SK-N-SH (cell line): Measurements from ENCODE around the gene DAP. TPM values are rescaled to one million over a fixed set of nuclear protein-coding genes. Genes with fewer than 3 reads are reported as not detected.

Experiments
- CTCF ChIA-PET: fragments of 300-600, 350-600 bp; formaldehyde crosslinking; extraction: SDS; loops from one replicate; lab custom pipeline; 2021; lab: Yijun Ruan, JAX
- POLR2A ChIA-PET: fragments of 350-600 bp; sonication (Branson Sonifier 250); formaldehyde crosslinking; extraction: SDS; loops from one replicate; lab custom pipeline; 2020; ENCODE audit warnings: antibody characterized with exemption, inconsistent platforms; lab: Yijun Ruan, JAX
- DNase-seq: peaks from one replicate; pipeline ENCODE4 v3.0.0; 2012
- H2AFZ ChIP-seq: fragments of 200-600 bp; sonication (generic); 2 replicates; pipeline ENCODE4 v1.8.1; 2016; ENCODE audit warnings: antibody characterized with exemption, mild to moderate bottlenecking, low read depth
- H3F3A ChIP-seq: fragments of 200-600 bp; sonication (generic); replicated peaks from 2 replicates; pipeline ENCODE3; 2016; ENCODE audit warnings: antibody characterized with exemption, mild to moderate bottlenecking; ENCODE audit not compliant: insufficient read depth
- H3K27ac ChIP-seq, 2 experiments: fragments of 200-500 bp in 1 of 2; fragments of 200-600 bp in 1 of 2; sonication (Bioruptor generic) in 1 of 2; sonication (generic), shearing (Covaris generic) in 1 of 2; 2 replicates each; pipeline versions ENCODE4 v1.5.1 to v1.6.1; 2014 to 2016; ENCODE audit warnings: low read depth in 2 of 2, inconsistent platforms in 1 of 2, low read length in 1 of 2, mild to moderate bottlenecking in 1 of 2, mixed read lengths in 1 of 2
- H3K27me3 ChIP-seq: fragments of 200-600 bp; sonication (generic), shearing (Covaris generic); 2 replicates; pipeline ENCODE4 v1.6.1; 2016; ENCODE audit warnings: mixed run types; ENCODE audit not compliant: insufficient read depth
- H3K36me3 ChIP-seq, 2 experiments: fragments of 200-500 bp in 1 of 2; fragments of 200-600 bp in 1 of 2; sonication (Bioruptor generic) in 1 of 2; sonication (generic) in 1 of 2; replicated peaks in 1 of 2; 2 replicates each; pipeline versions ENCODE3 to v1.5.1; 2014 to 2016; ENCODE audit warnings: low read length in 1 of 2, mild to moderate bottlenecking in 1 of 2; ENCODE audit not compliant: insufficient read depth in 2 of 2, control insufficient read depth in 1 of 2
- H3K4me1 ChIP-seq, 2 experiments: fragments of 200-500 bp in 1 of 2; fragments of 200-600 bp in 1 of 2; sonication (Bioruptor generic) in 1 of 2; sonication (generic), shearing (Covaris generic) in 1 of 2; 2 replicates each; pipeline versions ENCODE4 v1.5.1 to v1.6.1; 2014 to 2016; ENCODE audit warnings: low read depth in 1 of 2, low read length in 1 of 2, mixed run types in 1 of 2; ENCODE audit not compliant: insufficient read depth in 2 of 2, control insufficient read depth in 1 of 2
- H3K4me2 ChIP-seq: fragments of 200-600 bp; sonication (generic), shearing (Covaris generic); 2 replicates; pipeline ENCODE4 v1.6.1; 2017; ENCODE audit warnings: mixed run types
- H3K4me3 ChIP-seq, 2 experiments: fragments of 200-500 bp in 1 of 2; fragments of 200-600 bp in 1 of 2; sonication (Bioruptor generic) in 1 of 2; sonication (generic), shearing (Covaris generic) in 1 of 2; 2 replicates each; pipeline versions ENCODE4 v1.5.1 to v1.8.1; 2014 to 2016; ENCODE audit warnings: low read depth in 2 of 2, inconsistent platforms in 1 of 2, low read length in 1 of 2, mild to moderate bottlenecking in 1 of 2, mixed read lengths in 1 of 2, moderate library complexity in 1 of 2
- H3K79me2 ChIP-seq: fragments of 200-600 bp; sonication (generic); 2 replicates; pipeline ENCODE4 v1.8.1; 2017; ENCODE audit warnings: mild to moderate bottlenecking; ENCODE audit not compliant: insufficient read depth
- H3K9ac ChIP-seq: fragments of 200-600 bp; sonication (generic); 2 replicates; pipeline ENCODE4 v1.6.1; 2017; ENCODE audit warnings: mixed run types
- H3K9me2 ChIP-seq: fragments of 200-600 bp; sonication (generic); 2 replicates; pipeline ENCODE4 v1.6.1; 2017; ENCODE audit warnings: mixed run types
- H3K9me3 ChIP-seq: fragments of 200-600 bp; sonication (generic); 2 replicates; pipeline ENCODE4 v1.6.1; 2017; ENCODE audit warnings: mixed run types, mild to moderate bottlenecking, moderate library complexity
- H4K20me1 ChIP-seq: fragments of 200-600 bp; sonication (generic); 2 replicates; pipeline ENCODE4 v1.6.1; 2017; ENCODE audit warnings: mild to moderate bottlenecking, mixed run types; ENCODE audit not compliant: insufficient read depth
- CHD2 ChIP-seq: fragments of 150-350 bp; IDR thresholded peaks from 2 replicates; pipeline ENCODE4 v1.6.1; 2018; ENCODE audit warnings: low read length; ENCODE audit not compliant: partially characterized antibody
- CTCF ChIP-seq: fragments of 200-600 bp; sonication (generic); IDR thresholded peaks from 2 replicates; pipeline ENCODE4 v1.6.1; 2017; ENCODE audit warnings: antibody characterized with exemption, mild to moderate bottlenecking, moderate library complexity
- EZH2phosphoT487 ChIP-seq: fragments of 200-600 bp; sonication (generic); IDR thresholded peaks from 2 replicates; pipeline ENCODE4 v1.6.1; 2017; ENCODE audit warnings: low read depth, mixed run types, mild to moderate bottlenecking, antibody characterized with exemption, moderate library complexity, borderline replicate concordance
- FOXM1 ChIP-seq: IDR thresholded peaks from 2 replicates; pipeline ENCODE4 v1.4.0; 2012; ENCODE audit warnings: low read depth, mild to moderate bottlenecking
- GABPA ChIP-seq: IDR thresholded peaks from 2 replicates; pipeline ENCODE4 v1.4.0; 2012; ENCODE audit warnings: low read depth, mild to moderate bottlenecking
- GATA2 ChIP-seq: sonication (generic); formaldehyde crosslinking; IDR thresholded peaks from 2 replicates; pipeline ENCODE4 v1.5.0; 2020; ENCODE audit warnings: mild to moderate bottlenecking, missing genetic modification reagents
- MXI1 ChIP-seq: IDR thresholded peaks from 2 replicates; pipeline ENCODE4 v1.6.1; 2012; ENCODE audit warnings: mild to moderate bottlenecking, low read depth, low read length, improper control_type of control experiment
- NFIC ChIP-seq: IDR thresholded peaks from 2 replicates; pipeline ENCODE4 v1.4.0; 2012; ENCODE audit warnings: borderline replicate concordance
- NRF1 ChIP-seq: IDR thresholded peaks from 2 replicates; pipeline ENCODE4 v1.6.1; 2012; ENCODE audit warnings: low read depth, mild to moderate bottlenecking, low read length
- PBX3 ChIP-seq: IDR thresholded peaks from 2 replicates; pipeline ENCODE4; 2012
- POLR2AphosphoS5 ChIP-seq: IDR thresholded peaks from 2 replicates; pipeline ENCODE4 v1.6.1; 2012; ENCODE audit warnings: low read depth, low read length
- RAD21 ChIP-seq: IDR thresholded peaks from 2 replicates; pipeline ENCODE4 v1.6.1; 2012; ENCODE audit warnings: mild to moderate bottlenecking, low read length
- RFX5 ChIP-seq: IDR thresholded peaks from 2 replicates; pipeline ENCODE4 v1.6.1; 2012; ENCODE audit warnings: mild to moderate bottlenecking, improper control_type of control experiment, low read length
- RXRA ChIP-seq: IDR thresholded peaks from 2 replicates; pipeline ENCODE4 v1.4.0; 2012; ENCODE audit warnings: low read depth, mild to moderate bottlenecking, borderline replicate concordance
- SMC3 ChIP-seq: IDR thresholded peaks from 2 replicates; pipeline ENCODE4 v1.6.1; 2012; ENCODE audit warnings: low read depth, low read length, improper control_type of control experiment
- TAF1 ChIP-seq: IDR thresholded peaks from 2 replicates; pipeline ENCODE4 v1.6.1; 2012; ENCODE audit warnings: low read depth, mild to moderate bottlenecking, low read length, moderate library complexity, borderline replicate concordance
- TCF12 ChIP-seq: IDR thresholded peaks from 2 replicates; pipeline ENCODE4 v1.4.0; 2012
- ZBTB33 ChIP-seq: IDR thresholded peaks from 2 replicates; pipeline ENCODE4 v1.4.0; 2012; ENCODE audit warnings: low read depth, borderline replicate concordance
- WGBS: methylation state at CpG from one replicate; pipeline ENCODE4 v1.1.6; 2017; ENCODE audit warnings: low lambda C conversion rate; 5-methylcytosine and 5-hydroxymethylcytosine counted together
- polyA plus RNA-seq, 3 experiments: library from polyadenylated mRNA; depleted of rRNA; stranded (reverse); fragments of >200 nt; gene quantifications; 2 replicates each; pipeline ENCODE4 v1.2.3, GENCODE V29; 2012

Gene DAP
- polyA plus RNA-seq, 1 of the 3 experiments (the other 2 are of a cell fraction), result 78.2 TPM

- H3K27ac ChIP-seq, result no peak overlapping the region
- no peaks in the 10 kb centered on the region for H3K9me3 ChIP-seq
- DNase-seq, result no peak
- ChIA-PET CTCF (no interaction called here), POLR2A (no interaction called here)
- no peak overlapping the region for H3K9ac ChIP-seq
- H3K4me3 ChIP-seq, result no peak overlapping the region
- TF ChIP-seq NFIC, result no peak
- no peak for TF ChIP-seq SMC3
- TF ChIP-seq RXRA, result no peak
- no peak for TF ChIP-seq POLR2AphosphoS5
- TF ChIP-seq TAF1, result no peak
- TF ChIP-seq GABPA, result no peak
- no peak for TF ChIP-seq PBX3
- TF ChIP-seq RFX5, result no peak
- TF ChIP-seq RAD21, result no peak
- TF ChIP-seq FOXM1, result no peak
- TF ChIP-seq TCF12, result no peak
- TF ChIP-seq CTCF, result no peak
- TF ChIP-seq MXI1, result no peak
- no peak for TF ChIP-seq ZBTB33
- TF ChIP-seq CHD2, result no peak
- no peak for TF ChIP-seq NRF1
- TF ChIP-seq EZH2phosphoT487, result no peak
- TF ChIP-seq GATA2 (CRISPR knock-in tag), result no peak
- H2AFZ ChIP-seq, result no peak overlapping the region
- peaks cover 6% of the 10 kb centered on the region for H3F3A ChIP-seq
- H3K4me2 ChIP-seq, result no peak overlapping the region
- H4K20me1 ChIP-seq, result no peaks in the 10 kb centered on the region
- H3K79me2 ChIP-seq, result no peaks in the 10 kb centered on the region
- H3K9me2 ChIP-seq, result no peaks in the 10 kb centered on the region
- peaks cover 2 to 29% of the 10 kb centered on the region in 2 experiments; a peak in 3 of 4 replicates for H3K4me1 ChIP-seq
- no peaks in the 10 kb centered on the region for H3K27me3 ChIP-seq
- 76% methylated on average over 4 of the region's 4 CpGs for WGBS
- H3K36me3 ChIP-seq, result peaks cover 0 to 5% of the 10 kb centered on the region in 2 experiments
These were observed 102.8 kb downstream of the DAP start for GRCh38 chr5:10658265-10658664.
